Measurements from ENCODE around the gene DPP4.
A peak's percentile ranks its signal among the peaks of the same experiment; 100 is the strongest.

DPP4 gene

DNA sequence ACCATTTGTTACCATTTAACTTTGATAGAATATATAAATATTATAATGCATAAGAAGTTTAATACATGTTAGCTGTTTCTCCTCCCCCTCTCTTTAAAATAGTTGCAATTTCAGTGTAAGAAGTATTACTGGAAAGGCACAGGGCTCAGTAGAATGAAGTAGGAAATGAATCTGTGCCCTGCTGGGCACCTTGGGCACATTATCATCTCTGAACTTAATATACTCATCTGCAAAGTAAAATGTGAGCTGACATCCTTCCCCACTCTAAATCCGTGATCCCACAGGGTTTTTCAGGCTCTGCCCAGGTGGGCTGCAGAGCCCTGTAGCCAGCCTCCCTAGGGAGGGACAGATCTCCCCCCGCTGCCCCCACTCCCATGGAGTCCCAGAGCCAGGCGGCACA, 56.8 kb downstream of the DPP4 start:
- Histone ChIP-seq H4K12ac (ENCODE audit: low read depth, low read length) (no peak overlapping the region), H3K4me3 (ENCODE audit: low read depth, low read length) (no peak overlapping the region), H3K14ac (ENCODE audit: low read length) (no peak overlapping the region), H3K4me1 (ENCODE audit: control insufficient read depth in 1 of 2, insufficient read depth in 2 of 2, low read length in 2 of 2) (no peaks in the 10 kb centered on the region), H2AFZ (ENCODE audit: insufficient read depth, low read length, poor library complexity) (no peak overlapping the region), H2BK12ac (ENCODE audit: low read length) (no peak overlapping the region), H3K4ac (ENCODE audit: low read depth, low read length) (no peak overlapping the region), H2AK5ac (ENCODE audit: low read length) (no peak overlapping the region), H3K79me1 (ENCODE audit: low read length) (no peaks in the 10 kb centered on the region), H3K36me3 (ENCODE audit: control insufficient read depth in 1 of 2, insufficient read depth in 2 of 2, low read length in 2 of 2) (peaks cover 0 to 2% of the 10 kb centered on the region in 2 experiments), H4K91ac (ENCODE audit: low read depth, low read length) (no peak overlapping the region), H4K8ac (ENCODE audit: low read depth, low read length) (no peak overlapping the region), H3K27me3 (ENCODE audit: insufficient read depth, low read length) (no peaks in the 10 kb centered on the region), H2BK5ac (ENCODE audit: low read depth, low read length, poor library complexity) (no peak overlapping the region), H3K18ac (ENCODE audit: low read length) (no peak overlapping the region), H3K4me2 (ENCODE audit: low read length) (no peak overlapping the region), H2BK120ac (ENCODE audit: insufficient read depth, low read length, poor library complexity) (no peak overlapping the region), H3K9me3 (ENCODE audit: insufficient read depth, low read depth, low read length) (no peaks in the 10 kb centered on the region), H3K23ac (ENCODE audit: low read length) (no peak overlapping the region), H3K79me2 (ENCODE audit: control insufficient read depth, insufficient read depth, low read length, poor library complexity) (no peaks in the 10 kb centered on the region), H3K27ac (ENCODE audit: low read depth, low read length) (no peak overlapping the region), H3K9ac (ENCODE audit: low read length) (no peak overlapping the region)
- WGBS (ENCODE audit: extremely low coverage, insufficient coverage, insufficient read length), result no CpG with 5 or more reads among the region's 3 CpGs
- no peak for DNase-seq

DNA sequence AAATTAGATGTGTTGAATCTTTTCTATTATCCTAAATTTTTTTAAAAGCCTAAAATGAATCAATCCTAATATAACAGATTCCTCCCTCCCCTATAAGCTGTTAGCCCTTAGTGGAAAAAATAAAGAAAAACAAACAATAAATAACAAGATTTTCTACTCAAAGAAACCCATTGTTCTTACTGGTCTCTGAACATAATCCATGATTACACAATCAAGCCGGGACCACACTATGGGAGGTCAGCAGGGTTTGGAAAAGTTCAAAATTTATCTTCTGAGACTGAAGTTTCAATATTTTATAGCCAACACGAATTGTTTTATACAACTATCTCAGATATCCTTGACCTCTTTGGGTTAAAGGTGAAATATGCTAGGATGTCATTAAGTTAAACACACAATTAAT, 57.9 kb downstream of the DPP4 start:
- Histone ChIP-seq H2AK5ac (ENCODE audit: low read length) (no peak overlapping the region), H3K27ac (ENCODE audit: low read depth, low read length) (no peak overlapping the region), H2AFZ (ENCODE audit: insufficient read depth, low read length, poor library complexity) (no peak overlapping the region), H3K18ac (ENCODE audit: low read length) (no peak overlapping the region), H3K27me3 (ENCODE audit: insufficient read depth, low read length) (no peaks in the 10 kb centered on the region), H2BK5ac (ENCODE audit: low read depth, low read length, poor library complexity) (no peak overlapping the region), H3K9me3 (ENCODE audit: insufficient read depth, low read depth, low read length) (no peaks in the 10 kb centered on the region), H3K4me2 (ENCODE audit: low read length) (no peak overlapping the region), H3K4ac (ENCODE audit: low read depth, low read length) (no peak overlapping the region), H3K4me1 (ENCODE audit: control insufficient read depth in 1 of 2, insufficient read depth in 2 of 2, low read length in 2 of 2) (peaks cover 0 to 3% of the 10 kb centered on the region in 2 experiments), H3K36me3 (ENCODE audit: control insufficient read depth in 1 of 2, insufficient read depth in 2 of 2, low read length in 2 of 2) (peaks cover 0 to 2% of the 10 kb centered on the region in 2 experiments), H2BK12ac (ENCODE audit: low read length) (no peak overlapping the region), H4K91ac (ENCODE audit: low read depth, low read length) (no peak overlapping the region), H3K4me3 (ENCODE audit: low read depth, low read length) (no peak overlapping the region), H3K79me1 (ENCODE audit: low read length) (no peaks in the 10 kb centered on the region), H3K14ac (ENCODE audit: low read length) (no peak overlapping the region), H3K23ac (ENCODE audit: low read length) (no peak overlapping the region), H3K79me2 (ENCODE audit: control insufficient read depth, insufficient read depth, low read length, poor library complexity) (no peaks in the 10 kb centered on the region), H4K12ac (ENCODE audit: low read depth, low read length) (no peak overlapping the region), H4K8ac (ENCODE audit: low read depth, low read length) (no peak overlapping the region), H3K9ac (ENCODE audit: low read length) (no peak overlapping the region), H2BK120ac (ENCODE audit: insufficient read depth, low read length, poor library complexity) (no peak overlapping the region)
- no CpG with 5 or more reads among the region's 2 CpGs for WGBS (ENCODE audit: extremely low coverage, insufficient coverage, insufficient read length)
- no peak for DNase-seq

DNA sequence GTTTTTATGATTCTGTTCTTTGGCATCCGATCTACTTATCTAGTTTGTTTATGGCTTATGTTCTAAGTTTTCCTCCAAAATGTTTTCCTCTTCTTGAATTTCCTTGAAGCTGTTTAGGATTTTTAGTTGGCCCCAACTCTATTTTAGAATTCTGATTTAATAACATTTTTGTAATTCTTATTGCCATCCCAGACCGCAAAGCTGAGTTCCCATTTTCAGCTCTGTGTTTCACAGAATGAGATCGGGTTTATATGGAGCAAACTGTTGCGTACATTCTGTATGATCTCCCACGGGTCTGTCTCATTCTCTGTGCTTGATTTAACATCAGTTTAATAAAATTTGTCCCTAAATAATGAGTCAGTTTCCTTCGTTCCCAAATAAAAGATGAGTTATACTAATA, 59.3 kb downstream of the DPP4 start:
- Histone ChIP-seq H4K8ac (ENCODE audit: low read depth, low read length) (no peak overlapping the region), H3K36me3 (ENCODE audit: control insufficient read depth in 1 of 2, insufficient read depth in 2 of 2, low read length in 2 of 2) (peaks cover 0 to 2% of the 10 kb centered on the region in 2 experiments), H3K23ac (ENCODE audit: low read length) (no peak overlapping the region), H3K4me3 (ENCODE audit: low read depth, low read length) (no peak overlapping the region), H3K9me3 (ENCODE audit: insufficient read depth, low read depth, low read length) (no peaks in the 10 kb centered on the region), H3K18ac (ENCODE audit: low read length) (no peak overlapping the region), H2AK5ac (ENCODE audit: low read length) (no peak overlapping the region), H2BK12ac (ENCODE audit: low read length) (no peak overlapping the region), H2AFZ (ENCODE audit: insufficient read depth, low read length, poor library complexity) (no peak overlapping the region), H2BK120ac (ENCODE audit: insufficient read depth, low read length, poor library complexity) (no peak overlapping the region), H2BK5ac (ENCODE audit: low read depth, low read length, poor library complexity) (no peak overlapping the region), H3K14ac (ENCODE audit: low read length) (no peak overlapping the region), H3K4me2 (ENCODE audit: low read length) (no peak overlapping the region), H3K4me1 (ENCODE audit: control insufficient read depth in 1 of 2, insufficient read depth in 2 of 2, low read length in 2 of 2) (peaks cover 0 to 3% of the 10 kb centered on the region in 2 experiments), H3K9ac (ENCODE audit: low read length) (no peak overlapping the region), H4K12ac (ENCODE audit: low read depth, low read length) (no peak overlapping the region), H3K79me1 (ENCODE audit: low read length) (no peaks in the 10 kb centered on the region), H3K79me2 (ENCODE audit: control insufficient read depth, insufficient read depth, low read length, poor library complexity) (no peaks in the 10 kb centered on the region), H4K91ac (ENCODE audit: low read depth, low read length) (no peak overlapping the region), H3K27me3 (ENCODE audit: insufficient read depth, low read length) (no peaks in the 10 kb centered on the region), H3K27ac (ENCODE audit: low read depth, low read length) (no peak overlapping the region), H3K4ac (ENCODE audit: low read depth, low read length) (no peak overlapping the region)
- no peak for DNase-seq
- no CpG with 5 or more reads among the region's 6 CpGs for WGBS (ENCODE audit: extremely low coverage, insufficient coverage, insufficient read length)

DNA sequence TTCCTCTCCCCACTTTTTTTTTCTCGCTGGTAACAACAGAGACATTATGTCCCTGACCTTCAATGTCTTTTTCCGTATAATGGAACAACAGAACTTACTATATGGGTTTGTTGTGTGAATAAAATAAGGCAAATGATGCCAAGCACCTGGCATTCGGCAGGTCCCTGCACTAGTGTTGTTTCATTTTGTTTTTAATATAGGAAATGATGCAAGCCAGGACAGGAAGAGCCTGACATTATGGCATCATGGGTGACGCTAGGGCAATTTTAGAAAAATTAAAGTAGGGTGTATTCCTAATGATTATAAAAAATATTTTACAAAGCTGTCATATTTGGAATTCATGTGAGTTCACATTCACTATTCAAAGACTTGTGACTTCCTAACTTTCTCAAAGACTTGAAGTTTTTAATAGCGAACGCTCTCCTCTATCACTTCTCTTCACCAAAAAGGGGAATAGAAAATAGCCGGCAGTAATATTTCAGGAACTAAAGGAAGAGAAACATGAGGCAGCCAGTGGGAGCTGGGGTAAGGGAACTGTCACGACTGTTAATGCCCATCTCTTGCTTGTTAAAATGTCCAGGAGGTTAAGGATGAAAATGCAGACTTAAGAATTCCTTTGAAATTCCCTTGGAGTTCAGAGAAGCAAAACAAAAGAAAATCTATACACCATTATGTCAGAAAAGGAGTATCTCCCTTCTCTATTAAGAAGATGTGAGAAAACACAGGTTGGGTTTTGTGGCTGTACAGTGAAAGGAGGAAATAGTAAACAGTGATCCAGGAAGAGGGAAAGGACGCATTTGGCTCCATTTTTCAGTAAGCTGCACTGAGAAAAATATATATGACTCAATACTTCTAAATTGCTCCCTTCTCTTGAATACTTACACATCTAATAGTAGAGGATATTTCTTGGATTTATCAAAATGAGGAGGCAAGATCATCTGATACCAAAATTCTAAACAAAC, 60.2 kb downstream of the DPP4 start:
- Histone ChIP-seq H3K79me1 (ENCODE audit: low read length) (no peaks in the 10 kb centered on the region), H4K12ac (ENCODE audit: low read depth, low read length) (no peak overlapping the region), H3K23ac (ENCODE audit: low read length) (no peak overlapping the region), H3K9ac (ENCODE audit: low read length) (no peak overlapping the region), H2BK5ac (ENCODE audit: low read depth, low read length, poor library complexity) (no peak overlapping the region), H3K4me3 (ENCODE audit: low read depth, low read length) (no peak overlapping the region), H3K36me3 (ENCODE audit: control insufficient read depth in 1 of 2, insufficient read depth in 2 of 2, low read length in 2 of 2) (peaks cover 0 to 2% of the 10 kb centered on the region in 2 experiments), H3K27ac (ENCODE audit: low read depth, low read length) (no peak overlapping the region), H2AFZ (ENCODE audit: insufficient read depth, low read length, poor library complexity) (no peak overlapping the region), H3K18ac (ENCODE audit: low read length) (no peak overlapping the region), H2AK5ac (ENCODE audit: low read length) (no peak overlapping the region), H3K14ac (ENCODE audit: low read length) (no peak overlapping the region), H3K27me3 (ENCODE audit: insufficient read depth, low read length) (no peaks in the 10 kb centered on the region), H3K4ac (ENCODE audit: low read depth, low read length) (no peak overlapping the region), H2BK12ac (ENCODE audit: low read length) (no peak overlapping the region), H4K8ac (ENCODE audit: low read depth, low read length) (no peak overlapping the region), H3K4me1 (ENCODE audit: control insufficient read depth in 1 of 2, insufficient read depth in 2 of 2, low read length in 2 of 2) (peaks cover 0 to 3% of the 10 kb centered on the region in 2 experiments), H4K91ac (ENCODE audit: low read depth, low read length) (no peak overlapping the region), H3K79me2 (ENCODE audit: control insufficient read depth, insufficient read depth, low read length, poor library complexity) (no peaks in the 10 kb centered on the region), H3K4me2 (ENCODE audit: low read length) (no peak overlapping the region), H2BK120ac (ENCODE audit: insufficient read depth, low read length, poor library complexity) (no peak overlapping the region), H3K9me3 (ENCODE audit: insufficient read depth, low read depth, low read length) (no peaks in the 10 kb centered on the region)
- no CpG with 5 or more reads among the region's 9 CpGs for WGBS (ENCODE audit: extremely low coverage, insufficient coverage, insufficient read length)
- peak in 1 of 2 donors; percentile 5 for DNase-seq
